GM12873 (cell line): ENCODE results near the gene PSME2.

Experiments used
- TF ChIP-seq, protein P1 (sequence below): IDR thresholded peaks from 2 replicates; pipeline ENCODE4 v1.5.1; 2012; ENCODE audit warnings: low read depth, mild to moderate bottlenecking, moderate library complexity, low read length, control low read depth; ENCODE audit not compliant: insufficient read depth; ENCODE audit errors: missing control alignments

Gene PSME2

DNA sequence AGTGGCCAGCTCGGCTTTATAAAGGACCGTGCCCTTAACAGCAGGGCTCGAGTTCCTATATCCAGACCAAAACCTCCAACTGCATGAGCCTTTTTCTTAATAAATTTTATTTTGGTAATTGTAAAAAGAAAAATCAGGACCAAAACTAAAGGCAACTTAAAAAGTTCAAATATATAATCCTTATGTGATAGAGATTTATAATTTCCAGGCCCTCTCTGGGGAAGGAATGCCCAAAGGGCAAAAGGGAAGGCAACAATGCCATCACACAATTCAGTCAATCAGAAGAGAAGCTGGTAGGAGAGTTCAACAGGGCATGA lies 42.6 kb upstream of the PSME2 start:
- TF ChIP-seq, protein P1, sequence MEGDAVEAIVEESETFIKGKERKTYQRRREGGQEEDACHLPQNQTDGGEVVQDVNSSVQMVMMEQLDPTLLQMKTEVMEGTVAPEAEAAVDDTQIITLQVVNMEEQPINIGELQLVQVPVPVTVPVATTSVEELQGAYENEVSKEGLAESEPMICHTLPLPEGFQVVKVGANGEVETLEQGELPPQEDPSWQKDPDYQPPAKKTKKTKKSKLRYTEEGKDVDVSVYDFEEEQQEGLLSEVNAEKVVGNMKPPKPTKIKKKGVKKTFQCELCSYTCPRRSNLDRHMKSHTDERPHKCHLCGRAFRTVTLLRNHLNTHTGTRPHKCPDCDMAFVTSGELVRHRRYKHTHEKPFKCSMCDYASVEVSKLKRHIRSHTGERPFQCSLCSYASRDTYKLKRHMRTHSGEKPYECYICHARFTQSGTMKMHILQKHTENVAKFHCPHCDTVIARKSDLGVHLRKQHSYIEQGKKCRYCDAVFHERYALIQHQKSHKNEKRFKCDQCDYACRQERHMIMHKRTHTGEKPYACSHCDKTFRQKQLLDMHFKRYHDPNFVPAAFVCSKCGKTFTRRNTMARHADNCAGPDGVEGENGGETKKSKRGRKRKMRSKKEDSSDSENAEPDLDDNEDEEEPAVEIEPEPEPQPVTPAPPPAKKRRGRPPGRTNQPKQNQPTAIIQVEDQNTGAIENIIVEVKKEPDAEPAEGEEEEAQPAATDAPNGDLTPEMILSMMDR, result no peak

DNA sequence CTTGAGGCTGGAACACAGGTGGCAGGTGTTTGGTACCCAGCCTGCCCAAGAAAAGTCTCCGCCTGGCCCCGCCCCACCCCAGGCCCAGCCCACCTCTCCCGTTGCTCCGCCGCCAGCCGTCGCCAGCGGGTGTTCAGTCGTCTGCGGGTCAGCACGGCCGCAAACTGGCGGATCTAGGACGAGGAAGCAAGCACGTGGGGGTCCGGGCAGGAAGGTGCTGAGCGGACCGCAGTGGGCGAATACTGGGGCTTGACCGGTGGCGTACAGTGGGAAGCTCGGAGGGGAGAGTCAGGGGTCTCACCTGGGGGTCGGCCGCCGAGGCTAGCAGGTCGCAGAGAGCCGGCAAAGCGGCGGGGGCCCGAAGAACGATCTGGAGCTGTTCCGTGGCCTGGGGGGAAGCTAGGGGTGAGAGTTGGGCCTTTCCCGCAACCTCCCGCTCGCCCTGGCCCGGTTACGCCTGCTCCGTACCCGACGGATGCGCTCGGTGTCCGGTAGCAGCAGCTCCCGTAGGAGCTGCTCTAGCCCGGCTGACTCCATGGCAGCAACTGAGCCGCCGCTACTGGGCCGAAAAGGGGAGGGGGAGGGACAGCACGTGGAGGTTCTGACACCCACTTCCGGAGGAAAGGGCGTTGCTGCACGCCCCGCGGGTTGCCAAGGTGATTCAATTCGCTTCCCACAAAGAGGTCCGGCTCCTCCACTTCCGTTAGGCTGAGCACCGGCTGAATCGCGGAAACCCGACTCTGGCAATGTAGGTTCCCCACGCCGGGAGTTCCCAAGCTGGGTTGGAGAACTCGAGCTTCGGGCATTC lies 42.0 kb upstream of the PSME2 start, which contains the start of gene IPO4:
Gene IPO4, minus strand, starts transcription at position 566 of the 808 bp plus-strand sequence. Its CDS starts 29 bp downstream, at position 537.
- TF ChIP-seq, protein P1, result no peak

DNA sequence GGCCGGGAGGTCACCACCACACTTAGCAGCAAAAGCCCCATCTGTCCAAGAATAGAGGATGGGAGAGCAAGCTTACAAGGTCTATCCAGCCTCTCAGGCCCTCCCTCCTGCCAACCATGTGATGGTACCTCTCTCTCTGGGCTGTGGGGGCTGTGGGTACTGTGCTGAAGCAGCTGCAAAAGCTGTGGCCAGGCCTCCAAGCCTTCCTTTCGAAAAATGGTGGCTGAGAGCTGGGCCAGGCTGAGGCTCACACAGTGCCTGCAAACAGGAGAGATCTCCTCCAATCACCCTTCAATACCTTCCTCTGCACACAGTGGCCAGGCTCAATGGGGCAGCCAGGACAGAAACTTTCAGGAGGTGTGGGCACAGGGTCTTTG lies 41.1 kb upstream of the PSME2 start:
- TF ChIP-seq, protein P1, result no peak

DNA sequence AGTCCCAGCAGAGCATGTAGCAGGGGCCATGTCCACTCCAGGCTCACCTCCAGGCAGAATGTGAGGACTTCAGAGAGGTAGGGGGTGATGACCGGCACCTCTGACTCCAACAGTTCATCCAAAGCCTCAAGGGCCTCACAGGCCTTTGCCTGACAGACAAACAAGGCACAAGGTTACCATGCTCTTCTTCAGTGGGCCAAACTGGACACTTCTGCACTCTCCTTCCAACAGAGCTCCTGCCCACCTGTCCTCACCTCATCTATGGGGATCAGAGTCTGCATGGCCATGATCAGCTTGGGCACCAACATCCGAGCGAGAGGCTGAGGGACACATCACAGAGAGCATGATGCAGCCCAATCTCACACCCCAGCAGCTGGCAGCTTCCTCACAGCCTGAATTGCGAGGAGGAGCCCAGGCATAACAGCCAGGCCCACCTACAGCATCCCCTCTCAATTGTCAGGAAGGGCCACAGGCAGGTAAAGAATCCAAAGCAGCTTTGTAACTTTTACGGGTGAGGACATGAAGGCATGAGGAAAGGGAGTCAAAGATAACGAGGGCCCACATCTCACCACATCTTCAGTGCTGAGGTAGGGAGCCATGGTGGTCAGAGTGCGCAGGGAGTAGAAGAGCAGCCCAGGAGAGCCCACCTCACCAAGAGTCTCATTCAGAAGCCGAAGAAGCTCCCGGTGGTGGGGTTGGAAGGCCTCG lies 40.6 kb upstream of the PSME2 start:
- TF ChIP-seq, protein P1, result no peak

DNA sequence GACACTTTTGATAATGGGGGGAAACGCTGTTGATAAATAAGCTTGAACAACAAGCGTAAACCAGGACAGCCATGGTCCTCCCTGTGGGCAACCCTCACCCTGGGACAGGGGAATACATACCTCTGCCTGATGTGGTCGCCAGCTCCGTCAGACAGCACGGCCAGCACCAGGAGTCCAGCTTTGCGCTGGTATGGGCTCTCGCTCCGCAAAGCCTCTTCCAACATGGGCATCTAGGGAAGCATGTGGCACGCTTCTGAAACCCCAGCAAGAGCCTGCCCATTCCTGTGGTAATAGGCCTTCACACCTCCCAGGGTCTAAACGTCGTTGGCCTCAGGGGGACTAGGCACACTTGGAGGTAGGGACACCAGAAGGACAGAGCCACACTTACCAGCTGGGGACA lies 39.3 kb upstream of the PSME2 start:
- TF ChIP-seq, protein P1, result no peak

DNA sequence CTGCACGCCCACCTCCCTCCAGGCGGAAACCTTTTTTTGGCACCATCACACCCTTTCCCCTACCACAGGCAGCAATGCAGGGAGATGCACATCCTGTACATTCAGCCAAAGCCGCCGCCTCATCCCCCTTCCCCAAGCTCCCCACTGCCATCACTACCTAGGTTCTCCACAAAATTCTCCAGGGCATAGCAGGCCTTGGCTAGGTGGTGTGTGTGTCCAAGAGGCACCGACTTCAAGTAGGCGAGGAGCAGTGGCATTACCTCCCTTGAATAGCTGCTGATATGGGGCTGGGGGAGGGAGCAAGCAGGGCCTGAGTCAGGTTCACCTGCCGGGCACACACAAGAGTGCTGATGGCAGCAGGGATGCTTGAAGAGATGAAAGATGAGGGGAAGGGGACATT lies 38.6 kb upstream of the PSME2 start:
- TF ChIP-seq, protein P1, result no peak

DNA sequence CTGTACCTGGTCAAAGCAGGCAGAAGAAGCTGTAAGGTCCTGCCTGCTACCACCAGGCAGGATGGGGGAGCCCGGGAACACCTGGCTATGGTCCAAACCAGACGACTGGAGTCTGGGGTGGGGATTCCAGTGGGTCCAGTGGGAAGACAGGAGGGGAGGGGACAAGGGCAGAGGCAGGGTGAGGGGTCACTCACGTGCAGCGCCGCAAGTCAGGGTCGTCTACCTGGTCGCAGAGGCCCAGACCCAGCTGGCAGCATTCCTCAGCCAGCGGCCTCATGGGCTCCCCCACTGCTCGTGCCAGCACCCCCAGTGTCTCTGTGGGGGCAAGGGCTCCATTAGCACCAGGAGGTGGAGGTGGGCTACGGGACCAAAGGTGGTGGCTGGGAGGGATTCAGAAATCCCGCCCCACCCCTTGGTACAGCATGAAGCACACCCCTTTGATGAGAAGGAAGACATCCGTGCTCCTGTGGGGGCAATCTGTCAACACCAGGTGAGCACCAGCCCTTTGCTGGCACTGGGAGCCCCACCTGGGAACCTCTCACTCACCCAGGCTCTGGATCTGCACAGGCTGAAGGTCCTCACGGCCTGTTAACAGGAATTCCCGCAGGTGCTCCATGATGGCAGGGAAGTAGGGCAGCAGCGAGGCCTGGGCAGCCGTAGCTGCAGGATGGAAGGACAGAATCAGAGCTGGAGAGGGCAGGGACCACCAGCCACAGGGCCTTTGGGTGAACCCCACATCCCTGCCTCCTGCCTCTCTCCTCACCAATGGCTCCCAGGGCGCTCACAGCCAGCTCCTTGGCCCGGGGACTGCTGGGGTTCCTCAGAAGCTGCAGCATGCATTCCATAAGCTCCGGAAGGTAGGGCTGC lies 37.9 kb upstream of the PSME2 start:
- TF ChIP-seq, protein P1, result no peak
